Adrenal gland (tissue), 5 donors: Measurements from ENCODE around the gene MYBBP1A.

ENCODE experiments used
- CTCF ChIP-seq, 6 experiments: fragments of 450-650 bp in 4 of 6; fragments of 200-600 bp in 2 of 6; sonication (generic) in 1 of 6; IDR thresholded peaks; 1 replicate in 5 of 6; 2 replicates in 1 of 6; pipeline versions ENCODE4 v1.5.1 to v1.8.0; 2016 to 2021; ENCODE audit warnings: antibody characterized with exemption in 6 of 6, mild to moderate bottlenecking in 2 of 6, moderate library complexity in 1 of 6
- POLR2A ChIP-seq, 2 donors: fragments of 450-650 bp; IDR thresholded peaks; one replicate each; pipeline ENCODE4 v1.6.1; 2017; ENCODE audit warnings: antibody characterized with exemption in 2 of 2, mild to moderate bottlenecking in 2 of 2, moderate library complexity in 1 of 2
- donor health status: DM: no; HTN: no; CAD: no.

GRCh38 chr17:4513113-4514032, 41.8 kb downstream of the MYBBP1A start:
- TF ChIP-seq CTCF (IDR thresholded peaks at IDR 0.05) (no peak), POLR2A (IDR thresholded peaks at IDR 0.05) (no peak)
